ENCODE data around the gene METTL16.

DNA sequence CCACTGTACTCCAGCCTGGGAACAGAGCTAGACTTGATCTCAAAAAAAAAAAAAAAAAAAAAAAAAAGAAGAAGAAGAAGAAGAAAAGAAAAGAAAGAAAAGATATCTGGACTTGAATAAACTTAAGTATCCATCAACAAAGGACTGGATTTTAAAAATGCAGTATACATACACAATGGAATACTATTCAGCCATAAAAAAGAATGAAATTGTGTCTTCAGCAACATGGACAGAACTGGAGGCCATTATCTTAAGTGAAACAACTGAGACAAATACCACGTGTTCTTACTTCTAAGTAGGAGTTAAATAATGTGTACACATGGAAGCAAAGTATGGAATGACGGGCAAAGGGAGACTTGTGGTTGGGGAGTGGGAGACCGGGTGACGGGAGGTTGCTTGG is 70.8 kb downstream of the METTL16 start:
- TF ChIP-seq, protein P1, sequence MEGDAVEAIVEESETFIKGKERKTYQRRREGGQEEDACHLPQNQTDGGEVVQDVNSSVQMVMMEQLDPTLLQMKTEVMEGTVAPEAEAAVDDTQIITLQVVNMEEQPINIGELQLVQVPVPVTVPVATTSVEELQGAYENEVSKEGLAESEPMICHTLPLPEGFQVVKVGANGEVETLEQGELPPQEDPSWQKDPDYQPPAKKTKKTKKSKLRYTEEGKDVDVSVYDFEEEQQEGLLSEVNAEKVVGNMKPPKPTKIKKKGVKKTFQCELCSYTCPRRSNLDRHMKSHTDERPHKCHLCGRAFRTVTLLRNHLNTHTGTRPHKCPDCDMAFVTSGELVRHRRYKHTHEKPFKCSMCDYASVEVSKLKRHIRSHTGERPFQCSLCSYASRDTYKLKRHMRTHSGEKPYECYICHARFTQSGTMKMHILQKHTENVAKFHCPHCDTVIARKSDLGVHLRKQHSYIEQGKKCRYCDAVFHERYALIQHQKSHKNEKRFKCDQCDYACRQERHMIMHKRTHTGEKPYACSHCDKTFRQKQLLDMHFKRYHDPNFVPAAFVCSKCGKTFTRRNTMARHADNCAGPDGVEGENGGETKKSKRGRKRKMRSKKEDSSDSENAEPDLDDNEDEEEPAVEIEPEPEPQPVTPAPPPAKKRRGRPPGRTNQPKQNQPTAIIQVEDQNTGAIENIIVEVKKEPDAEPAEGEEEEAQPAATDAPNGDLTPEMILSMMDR (IDR thresholded peaks at IDR 0.05): no peak
- TF ChIP-seq, protein P2, sequence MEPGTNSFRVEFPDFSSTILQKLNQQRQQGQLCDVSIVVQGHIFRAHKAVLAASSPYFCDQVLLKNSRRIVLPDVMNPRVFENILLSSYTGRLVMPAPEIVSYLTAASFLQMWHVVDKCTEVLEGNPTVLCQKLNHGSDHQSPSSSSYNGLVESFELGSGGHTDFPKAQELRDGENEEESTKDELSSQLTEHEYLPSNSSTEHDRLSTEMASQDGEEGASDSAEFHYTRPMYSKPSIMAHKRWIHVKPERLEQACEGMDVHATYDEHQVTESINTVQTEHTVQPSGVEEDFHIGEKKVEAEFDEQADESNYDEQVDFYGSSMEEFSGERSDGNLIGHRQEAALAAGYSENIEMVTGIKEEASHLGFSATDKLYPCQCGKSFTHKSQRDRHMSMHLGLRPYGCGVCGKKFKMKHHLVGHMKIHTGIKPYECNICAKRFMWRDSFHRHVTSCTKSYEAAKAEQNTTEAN (CRISPR knock-in tag; IDR thresholded peaks at IDR 0.05): no peak
- TF ChIP-seq, protein P3, sequence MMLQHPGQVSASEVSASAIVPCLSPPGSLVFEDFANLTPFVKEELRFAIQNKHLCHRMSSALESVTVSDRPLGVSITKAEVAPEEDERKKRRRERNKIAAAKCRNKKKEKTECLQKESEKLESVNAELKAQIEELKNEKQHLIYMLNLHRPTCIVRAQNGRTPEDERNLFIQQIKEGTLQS (CRISPR knock-in tag; conservative IDR thresholded peaks at IDR 0.05): no peak
- TF ChIP-seq ZBTB21 (CRISPR knock-in tag; IDR thresholded peaks at IDR 0.05; ENCODE audit: borderline replicate concordance): no peak
- TF ChIP-seq OVOL2 (CRISPR knock-in tag; IDR thresholded peaks at IDR 0.05; ENCODE audit: borderline replicate concordance): no peak
- TF ChIP-seq, protein P4, sequence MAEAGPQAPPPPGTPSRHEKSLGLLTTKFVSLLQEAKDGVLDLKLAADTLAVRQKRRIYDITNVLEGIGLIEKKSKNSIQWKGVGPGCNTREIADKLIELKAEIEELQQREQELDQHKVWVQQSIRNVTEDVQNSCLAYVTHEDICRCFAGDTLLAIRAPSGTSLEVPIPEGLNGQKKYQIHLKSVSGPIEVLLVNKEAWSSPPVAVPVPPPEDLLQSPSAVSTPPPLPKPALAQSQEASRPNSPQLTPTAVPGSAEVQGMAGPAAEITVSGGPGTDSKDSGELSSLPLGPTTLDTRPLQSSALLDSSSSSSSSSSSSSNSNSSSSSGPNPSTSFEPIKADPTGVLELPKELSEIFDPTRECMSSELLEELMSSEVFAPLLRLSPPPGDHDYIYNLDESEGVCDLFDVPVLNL (CRISPR knock-in tag; IDR thresholded peaks at IDR 0.05; ENCODE audit: borderline replicate concordance, low read depth): no peak
- no peak for TF ChIP-seq NR2C2 (CRISPR knock-in tag; IDR thresholded peaks at IDR 0.05)
- TF ChIP-seq, protein P5, sequence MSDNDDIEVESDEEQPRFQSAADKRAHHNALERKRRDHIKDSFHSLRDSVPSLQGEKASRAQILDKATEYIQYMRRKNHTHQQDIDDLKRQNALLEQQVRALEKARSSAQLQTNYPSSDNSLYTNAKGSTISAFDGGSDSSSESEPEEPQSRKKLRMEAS (CRISPR knock-in tag; IDR thresholded peaks at IDR 0.05): no peak
- TF ChIP-seq, protein P6, sequence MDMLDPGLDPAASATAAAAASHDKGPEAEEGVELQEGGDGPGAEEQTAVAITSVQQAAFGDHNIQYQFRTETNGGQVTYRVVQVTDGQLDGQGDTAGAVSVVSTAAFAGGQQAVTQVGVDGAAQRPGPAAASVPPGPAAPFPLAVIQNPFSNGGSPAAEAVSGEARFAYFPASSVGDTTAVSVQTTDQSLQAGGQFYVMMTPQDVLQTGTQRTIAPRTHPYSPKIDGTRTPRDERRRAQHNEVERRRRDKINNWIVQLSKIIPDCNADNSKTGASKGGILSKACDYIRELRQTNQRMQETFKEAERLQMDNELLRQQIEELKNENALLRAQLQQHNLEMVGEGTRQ (CRISPR knock-in tag; IDR thresholded peaks at IDR 0.05): no peak
